Skin epidermis (tissue), 12 donors: ENCODE data around the gene C11orf65.
"Not testable (repeated sequence)": the region's sequence is repeated elsewhere in the genome, so short reads cannot be mapped to it uniquely, and the experiment has no call there.

Source experiments
- H3K27ac ChIP-seq, 21 experiments: fragments of 200-600 bp; sonication (generic) in 11 of 21; one replicate each; pipeline ENCODE4 v1.5.0; 2020; ENCODE audit warnings: mild to moderate bottlenecking in 3 of 21, inconsistent platforms in 2 of 21, moderate library complexity in 2 of 21
- H3K4me3 ChIP-seq, 7 experiments: fragments of 200-600 bp; sonication (generic) in 2 of 7; one replicate each; pipeline ENCODE4 v1.5.0; 2020; ENCODE audit warnings: inconsistent platforms in 2 of 7, mild to moderate bottlenecking in 2 of 7, moderate library complexity in 1 of 7

Gene C11orf65

GRCh38 chr11:108483163-108483562, 15.8 kb upstream of the C11orf65 start:
- Histone ChIP-seq H3K4me3 (no peak overlapping the region), H3K27ac (no peak overlapping the region)

GRCh38 chr11:108474664-108475463, 7.5 kb upstream of the C11orf65 start:
- Histone ChIP-seq H3K4me3 (no peak overlapping the region), H3K27ac (peak overlapping the region in 2 of 21 experiments; percentile 0 to 16)

GRCh38 chr11:108472681-108473080, 5.4 kb upstream of the C11orf65 start:
- peak overlapping the region in 1 of 21 experiments; percentile 10 for H3K27ac ChIP-seq
- H3K4me3 ChIP-seq: no peak overlapping the region

GRCh38 chr11:108468478-108468864, 1.1 kb upstream of the C11orf65 start:
- Histone ChIP-seq H3K4me3 (no peak overlapping the region), H3K27ac (peak overlapping the region in 5 of 21 experiments; percentile 13 to 97 (median 95))

GRCh38 chr11:108466405-108466804, 924 bp downstream of the C11orf65 start:
- peak overlapping the region; percentile 35 to 68 (median 49) for H3K4me3 ChIP-seq
- H3K27ac ChIP-seq: peak overlapping the region; percentile 86 to 99 (median 96)

GRCh38 chr11:108453207-108453835, 14.0 kb downstream of the C11orf65 start:
- Histone ChIP-seq H3K27ac (no peak overlapping the region), H3K4me3 (no peak overlapping the region)

GRCh38 chr11:108441445-108441844, 25.9 kb downstream of the C11orf65 start:
- H3K4me3 ChIP-seq, H3K27ac ChIP-seq: not testable (repeated sequence)

- Histone ChIP-seq H3K4me3 (no peak overlapping the region), H3K27ac (no peak overlapping the region)
Observed at GRCh38 chr11:108436594-108436993, 30.7 kb downstream of the C11orf65 start.

- Histone ChIP-seq H3K4me3 (no peak overlapping the region), H3K27ac (no peak overlapping the region)
Observed at GRCh38 chr11:108435066-108435465, 32.3 kb downstream of the C11orf65 start.

- no peak overlapping the region for H3K4me3 ChIP-seq
Observed at GRCh38 chr11:108432783-108433182, 34.5 kb downstream of the C11orf65 start.

GRCh38 chr11:108431997-108432396, 35.3 kb downstream of the C11orf65 start:
- Histone ChIP-seq H3K27ac (no peak overlapping the region), H3K4me3 (no peak overlapping the region)

More at GRCh38 chr11:108432783-108433182, 34.5 kb downstream of the C11orf65 start:
- no peak overlapping the region for H3K27ac ChIP-seq

- Histone ChIP-seq H3K4me3 (no peak overlapping the region), H3K27ac (no peak overlapping the region)
Observed at GRCh38 chr11:108431370-108431769, 36.0 kb downstream of the C11orf65 start.

- not testable (repeated sequence) for H3K4me3 ChIP-seq, H3K27ac ChIP-seq
Observed at GRCh38 chr11:108417551-108417950, 49.8 kb downstream of the C11orf65 start.

- Histone ChIP-seq H3K27ac (no peak overlapping the region), H3K4me3 (no peak overlapping the region)
Observed at GRCh38 chr11:108414958-108415357, 52.4 kb downstream of the C11orf65 start.

GRCh38 chr11:108405706-108406105, 61.6 kb downstream of the C11orf65 start:
- Histone ChIP-seq H3K27ac (no peak overlapping the region), H3K4me3 (no peak overlapping the region)

GRCh38 chr11:108403052-108403451, 64.3 kb downstream of the C11orf65 start:
- no peak overlapping the region for H3K4me3 ChIP-seq
- no peak overlapping the region for H3K27ac ChIP-seq

- H3K4me3 ChIP-seq: no peak overlapping the region
- no peak overlapping the region for H3K27ac ChIP-seq
Observed at GRCh38 chr11:108402241-108402640, 65.1 kb downstream of the C11orf65 start.

- no peak overlapping the region for H3K27ac ChIP-seq
- H3K4me3 ChIP-seq: no peak overlapping the region
Observed at GRCh38 chr11:108398439-108398838, 68.9 kb downstream of the C11orf65 start.

GRCh38 chr11:108396672-108397071, 70.7 kb downstream of the C11orf65 start:
- H3K27ac ChIP-seq, H3K4me3 ChIP-seq: not testable (repeated sequence)

GRCh38 chr11:108394744-108395284, 72.5 kb downstream of the C11orf65 start:
- Histone ChIP-seq H3K4me3 (no peak overlapping the region), H3K27ac (no peak overlapping the region)

GRCh38 chr11:108393046-108393445, 74.3 kb downstream of the C11orf65 start:
- no peak overlapping the region for H3K27ac ChIP-seq
- no peak overlapping the region for H3K4me3 ChIP-seq
